DMS53 (cell line): Measurements from ENCODE around the gene MYH13.

Experiments
- DNase-seq: peaks from one replicate; lab custom pipeline; 2025; lab: John Stamatoyannopoulos, UW

MYH13 gene

GRCh38 chr17:10251212-10251948 lies 121.4 kb downstream of the MYH13 start:
- DNase-seq, result no peak
